MM.1S (cell line): Measurements from ENCODE around the gene ZBED2.

Experiments
- CTCF ChIP-seq: fragments of 300-600 bp; sonication (generic); IDR thresholded peaks from 2 replicates; pipeline ENCODE4 v1.5.1; 2016; ENCODE audit warnings: antibody characterized with exemption, low read length, mixed read lengths
- EZH2 ChIP-seq: fragments of 300-600 bp; sonication (generic); optimal IDR thresholded peaks from 2 replicates; pipeline ENCODE3; 2017; ENCODE audit warnings: low read depth, mild to moderate bottlenecking, antibody characterized with exemption, low read length, mixed read lengths
- EZH2phosphoT487 ChIP-seq: fragments of 300-600 bp; sonication (generic); IDR thresholded peaks from 2 replicates; pipeline ENCODE4 v1.6.1; 2018; ENCODE audit warnings: antibody characterized with exemption, low read length

- TF ChIP-seq CTCF: no peak
- no peak for TF ChIP-seq EZH2
- TF ChIP-seq EZH2phosphoT487: no peak
Measured at GRCh38 chr3:111592936-111593335, 2.2 kb downstream of the ZBED2 start.
